Tibial nerve (tissue), 4 donors: ENCODE measurements around the gene RAP1GAP.

Source experiments
- EP300 ChIP-seq, 2 donors: sonication (generic); formaldehyde crosslinking; IDR thresholded peaks; one replicate each; pipeline ENCODE4 v1.6.1; 2017; ENCODE audit warnings: antibody characterized with exemption in 2 of 2, mild to moderate bottlenecking in 1 of 2
- POLR2A ChIP-seq, 2 donors: fragments of 450-650 bp; IDR thresholded peaks; one replicate each; pipeline ENCODE4 v1.6.1; 2017; ENCODE audit warnings: antibody characterized with exemption in 2 of 2, mild to moderate bottlenecking in 2 of 2, moderate library complexity in 2 of 2
- TF ChIP-seq, protein P1 (sequence below), 5 experiments: fragments of 200-600 bp in 3 of 5; fragments of 450-650 bp in 2 of 5; sonication (generic) in 3 of 5; IDR thresholded peaks; one replicate each; pipeline ENCODE4 v1.5.1; 2016 to 2019; ENCODE audit warnings: antibody characterized with exemption in 5 of 5, mild to moderate bottlenecking in 3 of 5, moderate library complexity in 2 of 5

GRCh38 chr1:21655259-21655658 lies 13.9 kb downstream of the RAP1GAP start:
- TF ChIP-seq, protein P1, sequence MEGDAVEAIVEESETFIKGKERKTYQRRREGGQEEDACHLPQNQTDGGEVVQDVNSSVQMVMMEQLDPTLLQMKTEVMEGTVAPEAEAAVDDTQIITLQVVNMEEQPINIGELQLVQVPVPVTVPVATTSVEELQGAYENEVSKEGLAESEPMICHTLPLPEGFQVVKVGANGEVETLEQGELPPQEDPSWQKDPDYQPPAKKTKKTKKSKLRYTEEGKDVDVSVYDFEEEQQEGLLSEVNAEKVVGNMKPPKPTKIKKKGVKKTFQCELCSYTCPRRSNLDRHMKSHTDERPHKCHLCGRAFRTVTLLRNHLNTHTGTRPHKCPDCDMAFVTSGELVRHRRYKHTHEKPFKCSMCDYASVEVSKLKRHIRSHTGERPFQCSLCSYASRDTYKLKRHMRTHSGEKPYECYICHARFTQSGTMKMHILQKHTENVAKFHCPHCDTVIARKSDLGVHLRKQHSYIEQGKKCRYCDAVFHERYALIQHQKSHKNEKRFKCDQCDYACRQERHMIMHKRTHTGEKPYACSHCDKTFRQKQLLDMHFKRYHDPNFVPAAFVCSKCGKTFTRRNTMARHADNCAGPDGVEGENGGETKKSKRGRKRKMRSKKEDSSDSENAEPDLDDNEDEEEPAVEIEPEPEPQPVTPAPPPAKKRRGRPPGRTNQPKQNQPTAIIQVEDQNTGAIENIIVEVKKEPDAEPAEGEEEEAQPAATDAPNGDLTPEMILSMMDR (IDR thresholded peaks at IDR 0.05) = no peak
- TF ChIP-seq POLR2A (IDR thresholded peaks at IDR 0.05) (no peak), EP300 (IDR thresholded peaks at IDR 0.05) (no peak)
